Measurements from ENCODE around the gene NEMP1.
"Not testable (repeated sequence)": the region's sequence is repeated elsewhere in the genome, so short reads cannot be mapped to it uniquely, and the experiment has no call there.

The NEMP1 gene

DNA sequence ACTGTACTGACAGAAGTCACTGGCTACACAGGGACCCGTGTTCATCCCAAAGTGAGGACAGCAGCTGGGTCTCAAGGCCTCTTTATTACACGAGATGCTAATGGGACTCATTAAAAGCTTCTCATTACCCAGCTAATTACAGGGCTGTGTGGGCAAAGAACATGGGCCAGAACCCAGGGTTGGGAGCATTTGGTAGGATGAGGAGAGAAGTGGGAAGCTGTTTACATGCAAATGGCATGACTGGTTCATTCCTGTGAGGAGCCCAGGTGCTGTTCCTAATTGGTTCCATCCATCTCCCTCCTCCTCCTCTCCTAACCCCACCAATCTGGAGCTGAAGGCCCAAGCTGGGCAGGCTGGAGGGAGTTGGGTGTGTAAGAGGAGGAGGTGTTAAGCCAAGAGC, 53.4 kb downstream of the NEMP1 start:
- peaks cover 7% of the 10 kb centered on the region for H3K4me1 Mint-ChIP-seq

DNA sequence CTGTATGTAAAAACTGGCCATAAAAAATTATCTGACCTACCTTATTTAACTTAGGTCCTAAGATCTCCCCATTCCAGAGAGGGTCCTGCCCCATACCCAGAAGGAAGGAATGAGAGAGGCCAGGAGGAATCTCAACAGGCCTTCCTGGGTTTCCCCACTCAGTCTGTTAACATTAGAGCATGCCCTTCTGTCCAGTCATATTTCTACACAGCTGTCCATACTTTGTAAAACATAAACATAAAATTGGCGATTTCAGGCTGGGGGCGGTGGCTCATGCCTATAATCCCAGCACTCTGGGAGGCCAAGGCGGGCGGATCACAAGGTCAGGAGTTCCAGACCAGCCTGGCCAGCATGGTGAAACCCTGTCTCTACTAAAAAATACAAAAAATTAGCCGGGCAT, 56.3 kb downstream of the NEMP1 start:
- DNase-seq (ENCODE audit: low spot score in 2 of 2); H3K36me3 Mint-ChIP-seq; H3K27me3 Mint-ChIP-seq; H3K9me3 Mint-ChIP-seq; H3K4me3 Mint-ChIP-seq; H3K27ac Mint-ChIP-seq; ATAC-seq (ENCODE audit: low read depth); H3K4me1 Mint-ChIP-seq: not testable (repeated sequence)

More for the DNA sequence above, 53.4 kb downstream of the NEMP1 start:
- no peaks in the 10 kb centered on the region for H3K36me3 Mint-ChIP-seq
- no peaks in the 10 kb centered on the region for H3K9me3 Mint-ChIP-seq
- ATAC-seq (ENCODE audit: low read depth): no peak
- peaks cover 2% of the 10 kb centered on the region for H3K27me3 Mint-ChIP-seq
- DNase-seq (ENCODE audit: low spot score in 2 of 2): no peak
- no peak overlapping the region for H3K4me3 Mint-ChIP-seq
- H3K27ac Mint-ChIP-seq: no peak overlapping the region

DNA sequence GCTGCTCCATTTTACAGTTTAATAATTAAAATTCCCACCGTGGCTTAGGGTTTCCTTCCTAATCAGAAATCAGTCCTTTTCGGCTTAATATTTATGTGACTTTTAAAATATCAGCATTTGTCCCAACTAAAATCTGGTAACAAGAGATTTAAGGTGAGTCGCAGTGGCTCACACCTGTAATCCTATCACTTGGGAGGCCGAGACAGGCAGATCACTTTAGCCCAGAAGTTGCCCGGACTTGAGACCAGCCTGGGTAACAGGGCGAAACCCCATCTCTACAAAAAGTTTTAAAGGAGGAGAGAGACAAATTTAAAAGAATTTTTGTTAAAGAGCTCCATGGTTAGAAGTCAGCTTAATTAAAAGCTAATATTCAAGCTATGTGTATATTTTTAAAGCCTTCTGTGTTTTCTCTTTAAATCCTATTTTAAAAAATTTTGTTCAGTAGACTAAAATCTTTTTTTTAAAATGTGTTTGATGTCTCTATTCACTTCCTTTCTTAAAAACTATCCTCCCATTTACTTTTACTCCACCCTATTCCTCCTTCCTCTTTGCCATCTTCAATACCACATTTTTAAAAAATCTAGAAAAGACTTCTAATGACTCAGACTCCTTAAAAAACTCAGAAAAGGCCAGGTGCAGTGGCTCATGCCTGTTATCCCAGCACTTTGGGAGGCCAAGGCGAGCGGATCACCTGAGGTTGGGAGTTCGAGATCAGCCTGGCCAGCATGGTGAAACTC, 58.4 kb downstream of the NEMP1 start:
- no peak overlapping the region for H3K27ac Mint-ChIP-seq

DNA sequence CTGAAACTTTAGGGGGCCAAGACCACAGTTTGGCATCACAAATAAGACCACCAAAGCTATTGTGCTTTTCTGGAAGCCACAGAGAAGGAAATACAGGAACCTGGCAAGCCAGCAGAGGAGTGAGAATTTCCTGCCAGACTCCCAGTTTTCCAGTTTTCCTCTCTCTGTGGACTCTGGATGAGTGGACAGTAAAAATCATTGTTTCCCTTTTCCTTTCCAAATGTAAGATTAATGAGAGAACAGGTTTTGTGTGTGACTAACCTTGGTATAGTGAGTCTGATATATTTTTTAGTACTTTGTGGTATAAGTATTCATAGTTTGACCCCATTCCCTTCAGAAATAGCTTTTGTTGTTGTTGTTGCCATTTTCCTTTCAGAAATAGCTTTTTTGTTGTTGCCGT, 59.7 kb downstream of the NEMP1 start:
- DNase-seq (ENCODE audit: low spot score in 2 of 2) (no peak), ATAC-seq (ENCODE audit: low read depth) (no peak)
- no peak overlapping the region for H3K4me3 Mint-ChIP-seq
- H3K27ac Mint-ChIP-seq: no peak overlapping the region
- H3K27me3 Mint-ChIP-seq: peaks cover 3% of the 10 kb centered on the region
- no peaks in the 10 kb centered on the region for H3K9me3 Mint-ChIP-seq
- H3K36me3 Mint-ChIP-seq: no peaks in the 10 kb centered on the region
- H3K4me1 Mint-ChIP-seq: no peaks in the 10 kb centered on the region

More for the DNA sequence above, 58.4 kb downstream of the NEMP1 start:
- no peak overlapping the region for H3K4me3 Mint-ChIP-seq
- H3K36me3 Mint-ChIP-seq: no peaks in the 10 kb centered on the region
- no peak for DNase-seq (ENCODE audit: low spot score in 2 of 2)
- peaks cover 3% of the 10 kb centered on the region for H3K27me3 Mint-ChIP-seq
- no peaks in the 10 kb centered on the region for H3K9me3 Mint-ChIP-seq
- ATAC-seq (ENCODE audit: low read depth): no peak
- H3K4me1 Mint-ChIP-seq: no peaks in the 10 kb centered on the region

DNA sequence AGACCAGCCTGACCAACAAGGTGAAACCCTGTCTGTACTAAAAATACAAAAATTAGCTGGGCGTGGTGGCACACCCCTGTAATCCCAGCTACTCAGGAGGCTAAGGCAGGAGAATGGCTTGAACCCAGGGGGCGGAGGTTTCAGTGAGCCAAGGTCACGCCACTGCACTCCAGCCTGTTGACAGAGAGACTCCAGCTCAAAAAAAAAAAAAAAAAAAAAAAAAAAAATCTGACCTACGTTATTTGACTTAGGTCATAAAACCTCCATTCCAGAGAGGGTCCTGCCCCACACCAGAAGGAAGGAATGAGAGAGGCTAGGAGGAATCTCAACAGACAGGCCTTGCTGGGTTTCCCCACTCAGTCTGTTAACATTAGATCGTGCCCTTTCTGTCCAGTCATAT, 60.2 kb downstream of the NEMP1 start:
- not testable (repeated sequence) for H3K4me3 Mint-ChIP-seq; H3K36me3 Mint-ChIP-seq; H3K27ac Mint-ChIP-seq; ATAC-seq (ENCODE audit: low read depth); H3K9me3 Mint-ChIP-seq; H3K4me1 Mint-ChIP-seq; H3K27me3 Mint-ChIP-seq; DNase-seq (ENCODE audit: low spot score in 2 of 2)

DNA sequence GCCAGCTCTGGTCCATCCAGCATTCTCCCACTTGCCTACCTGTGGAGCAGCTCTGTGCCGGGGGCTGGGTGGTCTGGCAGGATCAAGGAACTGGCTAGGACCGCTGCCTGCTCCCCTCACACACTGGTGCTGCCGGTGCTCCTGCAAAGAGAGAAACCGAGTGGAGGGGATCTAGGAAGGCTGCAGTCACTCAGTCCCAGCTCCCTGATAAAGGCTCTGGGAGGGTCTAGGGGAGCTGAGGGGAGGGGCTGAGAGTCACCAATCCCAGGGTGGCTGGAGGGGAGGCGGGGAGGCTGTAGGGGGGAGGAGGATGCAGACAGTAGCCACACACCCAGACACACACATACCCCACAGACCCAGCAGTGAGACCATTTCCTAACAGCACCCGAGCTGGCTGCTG, 62.2 kb downstream of the NEMP1 start, which contains the start of gene TAC3:
TAC3 (minus strand) TSS at position 182 of the 400 bp plus-strand sequence. CDS start 732 bp downstream, outside the sequence.
- peaks cover 11% of the 10 kb centered on the region for H3K4me1 Mint-ChIP-seq
- H3K4me3 Mint-ChIP-seq: no peak within 1 kb of the TSS
- ATAC-seq (ENCODE audit: low read depth) (no peak), DNase-seq (ENCODE audit: low spot score in 2 of 2) (no peak)
- H3K27ac Mint-ChIP-seq: no peak within 1 kb of the TSS
- no peaks in the 10 kb centered on the region for H3K9me3 Mint-ChIP-seq
- H3K36me3 Mint-ChIP-seq: no peaks in the 10 kb centered on the region
- peaks cover 3% of the 10 kb centered on the region for H3K27me3 Mint-ChIP-seq

DNA sequence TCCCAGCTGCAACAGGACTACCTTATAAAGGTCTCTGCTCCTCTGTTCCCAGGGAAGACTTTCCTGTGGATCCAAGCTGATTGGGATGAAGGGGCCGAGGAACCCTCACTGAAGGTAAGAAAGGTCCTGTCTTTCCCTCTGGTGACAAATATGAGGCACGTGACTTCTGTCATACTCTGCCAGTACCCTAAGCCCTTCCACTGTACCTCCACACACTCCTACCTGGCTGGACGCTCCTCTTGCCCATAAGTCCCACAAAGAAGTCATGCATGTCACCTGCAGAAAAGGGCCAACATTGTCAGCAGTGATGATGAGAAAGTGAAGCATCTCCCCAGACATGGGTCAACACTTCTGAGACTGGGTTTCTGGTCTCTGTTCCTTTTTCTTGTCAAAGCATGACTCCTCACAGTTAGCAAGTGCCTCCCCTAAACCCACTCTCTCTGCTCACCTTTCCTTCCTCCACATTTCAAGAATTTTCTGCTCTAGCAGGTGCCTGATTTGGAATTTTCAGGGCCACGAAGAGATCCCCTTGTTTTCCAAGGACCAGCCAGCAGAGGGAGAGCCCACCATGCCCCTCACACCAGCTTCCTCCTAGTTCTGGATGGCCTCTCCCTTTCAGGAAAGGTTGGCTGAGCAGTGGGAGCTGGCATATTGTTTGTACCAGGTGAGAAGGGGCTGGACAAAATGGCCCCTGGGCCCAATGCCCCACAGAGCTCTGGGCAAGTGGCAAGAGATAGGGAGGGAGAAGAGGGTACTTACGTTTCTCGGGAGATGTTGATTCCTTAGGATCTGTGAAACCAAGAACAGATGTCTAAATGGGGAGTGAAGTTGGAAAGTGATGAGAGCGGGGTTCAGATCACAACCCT, 65.8 kb downstream of the NEMP1 start:
- Mint-ChIP-seq H3K4me1 (peaks cover 13% of the 10 kb centered on the region), H3K27ac (no peak overlapping the region)

DNA sequence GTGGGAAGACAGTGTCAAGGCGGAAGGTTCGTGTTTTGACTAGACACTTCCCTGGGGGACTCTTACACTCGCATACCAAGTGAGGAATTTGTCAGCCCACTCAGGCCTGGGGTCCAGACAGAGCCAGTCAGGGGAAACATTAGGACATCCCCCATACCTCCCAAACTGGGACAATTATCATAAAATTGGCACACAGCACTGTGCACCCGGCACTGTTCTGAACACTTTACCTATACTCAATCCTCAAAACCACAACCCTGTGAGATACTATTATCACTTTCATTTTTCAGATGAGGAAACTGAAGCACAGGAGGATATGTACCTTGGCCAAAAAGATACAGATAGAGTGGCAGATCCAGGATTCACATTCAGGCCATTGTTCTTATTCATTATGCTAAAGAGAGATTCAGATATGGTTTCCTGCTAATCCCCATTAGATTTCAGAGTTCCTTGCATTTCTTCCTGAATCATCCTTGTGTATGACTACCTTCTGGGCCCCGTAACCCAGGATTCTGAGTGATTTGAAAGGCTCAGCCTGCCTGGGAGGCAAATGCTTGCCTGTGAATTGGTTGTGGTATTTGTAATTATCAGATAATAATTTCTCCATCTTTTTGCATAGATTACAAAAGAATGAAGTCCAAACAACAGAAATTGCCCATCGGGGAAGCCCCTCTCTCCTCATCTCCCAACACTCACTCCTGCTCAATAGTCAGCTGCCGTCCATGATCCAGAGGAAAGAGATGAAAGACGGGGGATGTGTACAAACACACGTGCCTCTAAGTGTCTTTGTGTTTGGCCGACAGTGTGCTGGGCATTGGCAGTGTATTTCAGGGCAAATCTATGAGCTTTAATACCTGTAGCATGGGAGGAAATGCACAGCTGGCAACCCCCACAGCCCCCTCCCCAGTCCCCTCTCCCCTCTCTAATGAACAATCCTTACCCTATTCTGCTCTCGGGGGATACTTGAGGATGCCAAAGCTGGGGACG, 66.9 kb downstream of the NEMP1 start:
- Mint-ChIP-seq H3K4me3 (peak overlapping the region; percentile 24), H3K27me3 (peaks cover 3% of the 10 kb centered on the region), H3K4me1 (peaks cover 14% of the 10 kb centered on the region), H3K9me3 (no peaks in the 10 kb centered on the region), H3K27ac (no peak overlapping the region), H3K36me3 (no peaks in the 10 kb centered on the region)
- DNase-seq (ENCODE audit: low spot score in 2 of 2) (no peak), ATAC-seq (ENCODE audit: low read depth) (peak; percentile 49)

More for the DNA sequence above, 65.8 kb downstream of the NEMP1 start:
- DNase-seq (ENCODE audit: low spot score in 2 of 2) (no peak), ATAC-seq (ENCODE audit: low read depth) (peak; percentile 56)
- H3K4me3 Mint-ChIP-seq: no peak overlapping the region
- no peaks in the 10 kb centered on the region for H3K36me3 Mint-ChIP-seq
- peaks cover 3% of the 10 kb centered on the region for H3K27me3 Mint-ChIP-seq
- H3K9me3 Mint-ChIP-seq: no peaks in the 10 kb centered on the region

DNA sequence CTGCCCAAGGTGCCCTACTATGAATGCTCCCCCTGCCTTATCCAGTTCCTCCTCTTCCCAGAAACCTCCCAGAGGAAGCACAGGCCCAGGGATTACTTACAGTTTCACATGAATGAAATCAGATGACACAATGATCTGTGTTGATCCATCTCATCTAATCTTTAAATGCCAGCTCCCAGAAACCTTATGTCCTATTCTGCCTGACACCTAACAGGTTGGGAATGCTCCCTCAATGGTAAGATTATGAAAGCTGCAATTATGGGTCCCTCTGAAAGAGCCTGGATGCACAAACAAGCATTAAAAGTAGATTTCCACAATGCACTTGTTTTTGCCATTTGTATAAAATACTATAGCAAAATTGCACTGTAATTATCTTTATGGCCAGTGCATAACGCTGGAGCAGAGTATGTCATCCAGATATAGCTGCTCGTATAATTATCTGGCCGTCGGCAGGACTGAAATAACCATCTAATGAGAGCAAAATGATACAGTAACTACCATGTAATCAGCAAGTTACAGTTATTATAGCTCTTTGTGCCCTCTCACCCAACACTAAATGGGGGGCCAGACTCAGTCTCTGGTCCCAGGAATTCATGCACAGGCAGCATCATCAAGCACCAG, 67.9 kb downstream of the NEMP1 start:
- no peak overlapping the region for H3K4me3 Mint-ChIP-seq
- H3K9me3 Mint-ChIP-seq: no peaks in the 10 kb centered on the region
- DNase-seq (ENCODE audit: low spot score in 2 of 2): no peak
- no peak overlapping the region for H3K27ac Mint-ChIP-seq
- ATAC-seq (ENCODE audit: low read depth): no peak
- H3K36me3 Mint-ChIP-seq: no peaks in the 10 kb centered on the region
- peaks cover 17% of the 10 kb centered on the region for H3K4me1 Mint-ChIP-seq
- peaks cover 3% of the 10 kb centered on the region for H3K27me3 Mint-ChIP-seq

DNA sequence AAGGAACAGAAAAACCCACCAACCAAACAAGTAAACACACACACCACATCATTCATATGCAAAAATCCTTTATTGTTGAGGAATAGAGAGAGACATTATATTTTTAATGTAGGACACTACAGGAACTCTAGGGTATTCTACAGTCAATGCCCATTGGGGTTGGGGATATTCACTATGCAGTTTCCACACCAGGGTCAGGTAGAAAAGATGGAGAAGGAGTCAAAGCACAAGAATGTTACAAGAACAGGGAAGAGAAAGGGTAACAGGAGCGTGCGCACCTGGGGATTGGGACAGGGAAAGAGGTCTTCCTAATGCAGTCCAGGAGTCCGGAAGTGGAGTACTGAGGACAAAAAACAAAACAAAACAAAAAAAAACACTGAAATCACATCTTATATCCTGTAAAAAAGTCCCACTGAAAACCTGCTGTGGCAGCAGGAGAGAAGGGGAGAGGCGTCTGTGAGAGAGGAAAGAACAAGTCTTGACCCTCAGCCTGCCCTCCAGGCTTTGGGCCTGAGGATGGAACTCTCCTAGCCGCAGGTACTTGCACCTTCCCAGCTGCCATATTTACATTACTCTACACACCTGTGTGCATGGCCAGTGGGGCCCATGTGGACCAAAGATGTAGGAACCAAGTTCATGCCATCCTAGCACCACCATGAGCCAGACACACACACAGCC, 68.5 kb downstream of the NEMP1 start:
- ATAC-seq (ENCODE audit: low read depth) (no peak), DNase-seq (ENCODE audit: low spot score in 2 of 2) (no peak)
- Mint-ChIP-seq H3K36me3 (no peaks in the 10 kb centered on the region), H3K4me3 (no peak overlapping the region), H3K4me1 (peaks cover 23% of the 10 kb centered on the region), H3K9me3 (no peaks in the 10 kb centered on the region), H3K27me3 (no peaks in the 10 kb centered on the region), H3K27ac (no peak overlapping the region)

DNA sequence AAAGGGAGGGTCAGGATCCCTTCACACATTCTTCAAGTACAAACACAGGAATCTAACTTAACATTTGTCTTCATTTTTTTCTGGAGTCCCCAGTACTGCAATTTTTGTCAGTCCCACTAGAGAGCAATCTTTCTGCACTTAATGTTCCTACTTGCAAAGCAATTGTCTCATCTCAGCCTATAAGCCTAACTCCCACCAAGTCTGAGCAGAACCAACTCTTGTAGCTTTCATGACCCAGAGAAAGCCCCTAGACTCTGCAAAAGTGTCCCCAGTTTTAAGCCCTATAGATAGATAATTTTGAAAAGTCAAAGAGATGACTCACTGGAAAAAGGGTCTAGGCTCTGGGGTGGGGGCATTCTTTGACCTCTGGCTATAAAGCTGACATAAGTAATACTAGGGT, 70.4 kb downstream of the NEMP1 start:
- no peak overlapping the region for H3K27ac Mint-ChIP-seq
- peak; percentile 12 for ATAC-seq (ENCODE audit: low read depth)
- peaks cover 30% of the 10 kb centered on the region for H3K4me1 Mint-ChIP-seq
- no peaks in the 10 kb centered on the region for H3K27me3 Mint-ChIP-seq
- peaks cover 8% of the 10 kb centered on the region for H3K36me3 Mint-ChIP-seq
- peak in 1 of 2 donors; percentile 43 for DNase-seq (ENCODE audit: low spot score in 2 of 2)
- no peaks in the 10 kb centered on the region for H3K9me3 Mint-ChIP-seq
- H3K4me3 Mint-ChIP-seq: no peak overlapping the region

DNA sequence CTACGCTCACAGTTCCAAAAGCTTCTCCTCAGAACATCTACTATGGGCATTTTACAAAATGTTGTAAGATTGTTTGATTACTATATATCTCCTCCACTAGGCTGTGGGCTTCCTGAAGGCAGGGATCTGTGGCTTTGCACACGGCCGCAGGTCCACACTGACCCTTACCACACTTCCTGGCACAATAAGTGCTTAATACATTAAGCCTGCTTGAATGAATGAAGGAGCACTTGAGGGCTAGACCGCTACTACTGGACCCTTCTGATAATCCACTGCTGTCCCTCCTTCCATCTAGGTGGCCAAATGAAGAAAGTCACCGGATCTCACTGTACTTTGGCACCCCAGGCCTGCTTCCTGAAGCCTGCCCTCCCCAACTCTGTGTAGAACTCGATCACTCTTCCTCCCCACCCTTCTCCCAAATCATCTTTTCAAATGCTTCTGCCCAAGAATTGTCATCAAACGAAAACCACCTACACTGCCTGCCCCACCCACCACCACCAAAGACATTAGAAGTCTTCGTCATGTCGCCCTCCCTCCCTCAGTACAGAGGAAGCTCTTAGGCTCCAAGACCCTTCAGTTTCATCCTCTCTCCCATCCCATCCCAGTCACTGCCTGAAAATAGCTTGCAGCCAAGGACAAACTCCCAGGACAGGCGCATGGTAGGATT, 71.6 kb downstream of the NEMP1 start:
- Mint-ChIP-seq H3K4me1 (peaks cover 22% of the 10 kb centered on the region), H3K36me3 (peaks cover 8% of the 10 kb centered on the region), H3K4me3 (peak overlapping the region; percentile 87), H3K9me3 (no peaks in the 10 kb centered on the region), H3K27me3 (no peaks in the 10 kb centered on the region), H3K27ac (peak overlapping the region; percentile 91)
- DNase-seq (ENCODE audit: low spot score in 2 of 2): no peak
- no peak for ATAC-seq (ENCODE audit: low read depth)
